KOPT-K1 (cell line): Measurements from ENCODE around the gene SCN5A.

Experiments used
- H3K27ac ChIP-seq: fragments of 200-600 bp; sonication (generic); 2 replicates; pipeline ENCODE4 v1.5.1; 2016; ENCODE audit warnings: antibody characterized with exemption, mild to moderate bottlenecking, low read depth, low read length; ENCODE audit not compliant: poor library complexity, severe bottlenecking
- H3K36me3 ChIP-seq: fragments of 200-600 bp; sonication (generic); 2 replicates; pipeline ENCODE4 v1.5.1; 2017; ENCODE audit warnings: antibody characterized with exemption, mild to moderate bottlenecking, low read length, moderate library complexity; ENCODE audit not compliant: insufficient read depth
- H3K9me3 ChIP-seq: fragments of 200-600 bp; sonication (generic); 2 replicates; pipeline ENCODE4 v1.5.1; 2017; ENCODE audit warnings: antibody characterized with exemption, low read length, mild to moderate bottlenecking; ENCODE audit not compliant: insufficient read depth, poor library complexity, severe bottlenecking

SCN5A gene

DNA sequence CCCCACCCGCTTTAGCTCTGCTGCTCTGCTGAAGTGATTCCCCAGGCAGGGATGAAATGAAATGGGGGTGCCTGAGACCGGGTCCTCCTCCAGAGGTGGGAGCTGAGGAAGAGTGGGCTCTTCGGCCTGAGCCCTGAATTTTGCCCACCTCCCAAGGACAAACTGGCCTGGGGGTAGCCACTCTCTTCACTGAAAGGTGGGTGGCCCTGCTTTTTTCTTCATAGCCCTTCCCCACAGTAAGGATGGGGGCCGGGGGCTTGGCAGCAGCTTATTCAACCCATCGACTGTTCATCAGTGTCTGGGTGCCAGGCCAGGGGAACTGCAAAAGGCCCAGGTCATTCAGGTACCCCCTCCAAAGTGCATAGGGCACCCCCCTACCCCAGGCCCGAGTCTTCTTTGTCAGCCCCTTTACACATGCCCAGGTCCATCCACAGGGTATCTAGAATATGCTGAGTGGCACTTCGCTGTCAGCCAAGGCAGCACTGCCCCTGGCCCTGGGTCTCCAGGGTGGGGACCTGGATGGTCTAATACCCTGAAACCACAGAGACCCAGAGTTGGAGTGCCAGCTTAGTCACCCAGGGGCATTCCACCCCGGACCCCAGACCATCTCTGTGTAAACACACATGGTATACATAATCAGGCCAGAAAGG, 7.9 kb downstream of the SCN5A start:
- Histone ChIP-seq H3K27ac (no peak overlapping the region), H3K36me3 (no peaks in the 10 kb centered on the region), H3K9me3 (no peaks in the 10 kb centered on the region)

GRCh38 chr3:38640661-38641452, 8.6 kb downstream of the SCN5A start:
- no peaks in the 10 kb centered on the region for H3K36me3 ChIP-seq
- H3K9me3 ChIP-seq: no peaks in the 10 kb centered on the region
- no peak overlapping the region for H3K27ac ChIP-seq

DNA sequence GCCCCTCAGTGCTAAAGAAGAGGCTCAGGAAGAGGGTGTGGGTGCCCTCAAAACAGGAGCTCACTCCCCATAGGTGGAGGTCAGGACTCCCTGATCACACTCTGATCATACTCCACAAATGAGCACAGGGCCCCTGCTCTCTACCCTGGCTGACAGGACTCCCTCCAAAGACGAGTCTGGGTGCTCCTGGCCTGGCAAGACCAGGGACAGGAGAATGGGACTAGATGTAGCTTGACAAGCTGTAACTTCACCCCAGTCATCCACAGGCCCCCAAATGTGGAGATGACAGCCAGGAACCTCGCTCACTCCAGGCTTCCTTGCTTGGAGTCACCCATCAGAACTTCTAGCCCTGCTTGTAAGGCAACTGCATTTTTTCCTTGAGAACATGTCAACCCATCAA, 11.1 kb downstream of the SCN5A start:
- Histone ChIP-seq H3K9me3 (no peaks in the 10 kb centered on the region), H3K36me3 (no peaks in the 10 kb centered on the region), H3K27ac (no peak overlapping the region)

GRCh38 chr3:38637906-38638305, 11.6 kb downstream of the SCN5A start:
- Histone ChIP-seq H3K27ac (no peak overlapping the region), H3K9me3 (no peaks in the 10 kb centered on the region), H3K36me3 (no peaks in the 10 kb centered on the region)

GRCh38 chr3:38636881-38637280, 12.6 kb downstream of the SCN5A start:
- no peaks in the 10 kb centered on the region for H3K9me3 ChIP-seq
- H3K36me3 ChIP-seq: no peaks in the 10 kb centered on the region
- no peak overlapping the region for H3K27ac ChIP-seq

DNA sequence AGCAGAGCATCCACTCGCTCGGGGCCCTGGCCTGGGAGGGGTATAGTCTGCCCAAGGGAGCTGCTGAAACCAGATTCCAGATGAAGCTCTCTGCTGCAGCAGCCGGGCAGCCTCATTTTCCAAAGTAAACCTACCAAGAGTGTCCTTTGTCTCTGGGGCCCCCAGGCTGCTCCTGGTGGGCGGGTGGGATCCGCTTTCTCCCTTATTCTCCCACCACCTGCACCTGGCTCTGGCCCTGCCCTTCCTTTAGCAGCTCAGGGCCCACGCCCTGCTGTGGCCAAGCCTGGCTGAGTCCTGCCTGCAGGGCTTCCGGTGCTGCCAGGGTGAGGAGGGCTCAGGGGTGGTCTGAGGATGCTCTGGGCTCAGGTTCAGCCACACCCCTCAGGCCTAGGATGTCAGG, 13.0 kb downstream of the SCN5A start:
- Histone ChIP-seq H3K36me3 (no peaks in the 10 kb centered on the region), H3K27ac (no peak overlapping the region), H3K9me3 (no peaks in the 10 kb centered on the region)

DNA sequence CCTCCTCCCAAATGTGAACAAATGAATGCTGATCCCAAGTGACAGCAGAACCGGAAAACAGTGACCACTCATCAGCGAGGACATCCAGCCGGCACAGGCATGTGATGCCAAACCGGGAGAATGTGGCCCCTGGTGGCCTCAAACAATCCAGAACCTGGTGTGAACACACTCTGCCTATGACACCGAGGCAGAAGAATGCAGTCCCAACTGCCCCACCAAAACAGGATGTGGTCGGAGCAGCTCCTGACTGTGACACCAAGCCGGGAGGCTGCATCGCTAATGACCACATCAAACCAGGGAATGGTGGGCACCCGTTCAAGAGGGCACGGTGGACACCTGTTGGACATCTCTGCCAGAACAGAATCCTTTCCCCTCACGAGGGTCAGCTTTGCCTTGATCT, 15.4 kb downstream of the SCN5A start:
- H3K9me3 ChIP-seq: no peaks in the 10 kb centered on the region
- H3K27ac ChIP-seq: no peak overlapping the region
- no peaks in the 10 kb centered on the region for H3K36me3 ChIP-seq

DNA sequence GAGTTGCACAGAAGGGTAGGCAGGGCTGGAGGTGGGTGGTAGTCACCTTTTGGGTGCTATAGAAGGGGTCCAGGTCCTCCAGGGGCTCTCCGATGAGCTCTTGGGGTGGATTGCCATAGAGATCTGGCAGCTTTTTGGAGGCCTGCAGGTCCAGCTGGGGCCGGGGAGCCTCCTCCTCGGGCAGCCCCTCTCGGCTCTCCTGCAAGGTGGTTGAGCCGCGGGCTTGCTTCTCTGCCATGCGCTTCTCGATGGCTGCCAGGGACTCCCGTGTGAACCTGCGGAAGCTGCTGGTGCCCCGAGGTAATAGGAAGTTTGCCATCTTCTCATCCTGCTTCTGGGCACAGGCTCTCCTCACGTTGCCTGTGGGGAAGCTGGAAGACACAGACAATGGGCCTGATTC, 16.5 kb downstream of the SCN5A start:
- no peaks in the 10 kb centered on the region for H3K36me3 ChIP-seq
- H3K9me3 ChIP-seq: no peaks in the 10 kb centered on the region
- no peak overlapping the region for H3K27ac ChIP-seq

- Histone ChIP-seq H3K27ac (no peak overlapping the region), H3K9me3 (no peaks in the 10 kb centered on the region), H3K36me3 (no peaks in the 10 kb centered on the region)
These were observed 18.9 kb downstream of the SCN5A start for GRCh38 chr3:38630606-38631005.

- H3K36me3 ChIP-seq: no peaks in the 10 kb centered on the region
- no peaks in the 10 kb centered on the region for H3K9me3 ChIP-seq
- H3K27ac ChIP-seq: no peak overlapping the region
These were observed 19.4 kb downstream of the SCN5A start for GRCh38 chr3:38630070-38630469.

GRCh38 chr3:38628835-38629234, 20.7 kb downstream of the SCN5A start:
- Histone ChIP-seq H3K27ac (no peak overlapping the region), H3K9me3 (no peaks in the 10 kb centered on the region), H3K36me3 (no peaks in the 10 kb centered on the region)

- Histone ChIP-seq H3K27ac (no peak overlapping the region), H3K9me3 (no peaks in the 10 kb centered on the region), H3K36me3 (no peaks in the 10 kb centered on the region)
These were observed 21.5 kb downstream of the SCN5A start for GRCh38 chr3:38627956-38628355.

DNA sequence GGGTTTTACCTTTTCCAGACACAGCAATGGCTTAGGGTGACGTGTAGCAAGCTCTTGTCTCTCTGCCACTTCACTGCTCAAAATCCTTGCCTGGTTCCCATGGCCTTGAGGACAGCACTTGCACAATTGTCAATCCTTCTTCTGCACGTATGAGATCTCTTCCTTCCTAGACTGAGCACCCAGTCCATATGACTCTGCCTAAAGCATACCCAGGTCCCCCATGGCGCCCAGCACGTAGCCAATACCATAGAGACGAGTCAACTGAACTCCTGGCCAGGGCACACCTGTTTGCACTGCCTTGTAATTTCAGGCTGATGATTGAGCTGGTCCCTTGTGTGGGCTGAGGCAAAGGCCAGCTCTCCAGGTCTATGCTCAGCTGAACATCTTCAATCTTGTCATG, 23.3 kb downstream of the SCN5A start:
- Histone ChIP-seq H3K27ac (no peak overlapping the region), H3K36me3 (no peaks in the 10 kb centered on the region), H3K9me3 (no peaks in the 10 kb centered on the region)

DNA sequence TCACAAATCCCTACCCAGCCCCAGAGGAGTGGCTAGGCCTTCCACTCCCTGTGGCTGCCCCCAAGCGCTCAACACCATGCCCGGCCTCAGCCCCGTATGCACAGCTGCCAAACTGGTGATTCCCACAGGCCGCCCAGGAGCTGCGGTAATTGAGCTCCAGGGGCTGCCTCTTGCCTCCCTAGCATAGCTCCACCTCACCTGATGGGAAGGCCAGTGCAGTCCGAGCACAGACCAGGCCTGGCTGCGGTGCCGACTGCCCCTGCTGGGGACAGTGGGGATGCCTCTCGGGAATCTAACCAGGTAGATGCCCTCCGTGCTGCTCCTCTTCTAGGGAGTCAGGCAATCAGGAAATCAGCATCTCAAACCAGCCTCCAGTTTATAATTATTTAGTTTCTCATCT, 25.9 kb downstream of the SCN5A start:
- no peaks in the 10 kb centered on the region for H3K9me3 ChIP-seq
- H3K27ac ChIP-seq: no peak overlapping the region

DNA sequence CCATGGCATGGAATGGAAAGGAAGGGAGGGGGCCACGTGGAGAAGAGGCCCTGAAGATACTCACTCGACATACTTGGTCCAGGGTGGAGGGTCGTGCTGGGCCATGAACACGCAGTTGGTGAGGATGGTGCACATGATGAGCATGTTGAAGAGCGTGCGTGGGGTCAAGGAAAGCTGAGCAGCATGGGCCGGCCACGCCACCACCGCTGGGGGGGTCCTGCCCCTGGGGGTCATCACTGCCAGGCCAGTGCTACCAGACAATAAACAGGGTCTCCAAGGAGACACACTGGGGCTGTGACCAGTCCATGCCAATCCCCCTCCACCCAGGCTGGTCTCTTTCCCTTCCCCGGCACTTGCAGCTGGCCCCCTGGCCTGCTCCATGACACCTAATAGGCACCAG, 27.2 kb downstream of the SCN5A start:
- Histone ChIP-seq H3K36me3 (no peaks in the 10 kb centered on the region), H3K9me3 (no peaks in the 10 kb centered on the region), H3K27ac (no peak overlapping the region)

More for the DNA sequence above, 25.9 kb downstream of the SCN5A start:
- H3K36me3 ChIP-seq: no peaks in the 10 kb centered on the region

GRCh38 chr3:38620236-38620635, 29.3 kb downstream of the SCN5A start:
- no peaks in the 10 kb centered on the region for H3K9me3 ChIP-seq
- H3K27ac ChIP-seq: no peak overlapping the region
- H3K36me3 ChIP-seq: no peaks in the 10 kb centered on the region
